ENCODE data around the gene GNPDA1. TPM values are rescaled to one million over a fixed set of nuclear protein-coding genes. Genes with fewer than 3 reads are reported as not detected.

GNPDA1 gene
- total RNA-seq, 1 experiment from 2014 or later: 211 TPM

Other genes starting within 250 kb of the GNPDA1 start
- gene PCDH1, start 134.6 kb downstream of the GNPDA1 start, total RNA-seq (2014; rRNA removed; shearing (Covaris generic)): 1.3 and 2.7 TPM in 2 replicates
- gene DELE1, start 89.2 kb downstream of the GNPDA1 start, total RNA-seq (2014; rRNA removed; shearing (Covaris generic)): 67.1 and 74.3 TPM in 2 replicates
- not detected in 2 replicates for gene PCDH12, start 54.8 kb downstream of the GNPDA1 start, total RNA-seq (2014; rRNA removed; shearing (Covaris generic))
- 213 and 228 TPM in 2 replicates for gene RNF14, start 43.9 kb downstream of the GNPDA1 start, total RNA-seq (2014; rRNA removed; shearing (Covaris generic))
- 38.6 and 41.8 TPM in 2 replicates for gene NDFIP1, start 95.8 kb upstream of the GNPDA1 start, total RNA-seq (2014; rRNA removed; shearing (Covaris generic))

All from SK-MEL-5 (cell line).